Subcutaneous abdominal adipose tissue (tissue), 5 donors: ENCODE measurements around the gene MYH14.

Experiments
- H3K27ac ChIP-seq: one replicate; pipeline ENCODE4 v1.7.0; 2013; ENCODE audit warnings: low read depth, mild to moderate bottlenecking, inconsistent platforms, low read length, moderate library complexity
- H3K27me3 ChIP-seq, 5 donors: one replicate each; pipeline ENCODE4 v1.7.0; 2013; ENCODE audit warnings: low read length in 5 of 5, inconsistent platforms in 1 of 5; ENCODE audit not compliant: control insufficient read depth in 5 of 5, insufficient read depth in 4 of 5
- H3K36me3 ChIP-seq, 5 donors: one replicate each; pipeline ENCODE4 v1.7.0; 2013; ENCODE audit warnings: low read length in 5 of 5; ENCODE audit not compliant: control insufficient read depth in 5 of 5, insufficient read depth in 5 of 5
- H3K4me1 ChIP-seq, 5 donors: one replicate each; pipeline ENCODE4 v1.7.0; 2013; ENCODE audit warnings: low read length in 5 of 5, mild to moderate bottlenecking in 3 of 5, moderate library complexity in 1 of 5; ENCODE audit not compliant: control insufficient read depth in 5 of 5, insufficient read depth in 5 of 5
- H3K4me3 ChIP-seq, 5 donors: one replicate each; pipeline ENCODE4 v1.7.0; 2013; ENCODE audit warnings: low read length in 5 of 5, low read depth in 1 of 5
- H3K9ac ChIP-seq, 5 donors: one replicate each; pipeline ENCODE4 v1.7.0; 2013; ENCODE audit warnings: low read length in 5 of 5, mild to moderate bottlenecking in 4 of 5, moderate library complexity in 3 of 5
- H3K9me3 ChIP-seq, 5 donors: one replicate each; pipeline ENCODE4 v1.7.0; 2013; ENCODE audit warnings: low read length in 5 of 5; ENCODE audit not compliant: control insufficient read depth in 5 of 5
- donor health status: healthy.
- donor health status: healthy.
- donor health status: healthy.
- donor health status: healthy.
- donor health status: healthy.

Gene MYH14

GRCh38 chr19:50310759-50311465 lies 107.5 kb downstream of the MYH14 start:
- Histone ChIP-seq H3K27ac (no peak overlapping the region), H3K27me3 (peaks cover 26 to 58% (median 38%) of the 10 kb centered on the region in 5 donors), H3K36me3 (peaks cover 0 to 18% (median 12%) of the 10 kb centered on the region in 5 donors), H3K9ac (no peak overlapping the region), H3K4me3 (no peak overlapping the region), H3K4me1 (no peaks in the 10 kb centered on the region), H3K9me3 (peaks cover 0 to 12% (median 8%) of the 10 kb centered on the region in 5 donors)

- H3K9me3 ChIP-seq: peaks cover 0 to 10% (median 8%) of the 10 kb centered on the region in 5 donors
- no peak overlapping the region for H3K4me3 ChIP-seq
- peaks cover 26 to 57% (median 38%) of the 10 kb centered on the region in 5 donors for H3K27me3 ChIP-seq
- no peak overlapping the region for H3K9ac ChIP-seq
- H3K4me1 ChIP-seq: no peaks in the 10 kb centered on the region
- peaks cover 0 to 14% (median 9%) of the 10 kb centered on the region in 5 donors for H3K36me3 ChIP-seq
- no peak overlapping the region for H3K27ac ChIP-seq
Observed at GRCh38 chr19:50311723-50312635, 108.6 kb downstream of the MYH14 start.

- Histone ChIP-seq H3K9ac (no peak overlapping the region), H3K4me1 (no peaks in the 10 kb centered on the region), H3K27ac (no peak overlapping the region), H3K4me3 (no peak overlapping the region), H3K9me3 (peaks cover 0 to under 1% (median 0%) of the 10 kb centered on the region in 5 donors), H3K36me3 (peaks cover 0 to 11% (median 5%) of the 10 kb centered on the region in 5 donors), H3K27me3 (peaks cover 26 to 56% (median 38%) of the 10 kb centered on the region in 5 donors)
Observed at GRCh38 chr19:50312967-50313811, 109.8 kb downstream of the MYH14 start.

- Histone ChIP-seq H3K9me3 (no peaks in the 10 kb centered on the region), H3K4me3 (no peak overlapping the region), H3K27ac (no peak overlapping the region), H3K27me3 (peaks cover 26 to 56% (median 37%) of the 10 kb centered on the region in 5 donors), H3K36me3 (peaks cover 0 to 9% (median 3%) of the 10 kb centered on the region in 5 donors), H3K9ac (no peak overlapping the region), H3K4me1 (no peaks in the 10 kb centered on the region)
Observed at GRCh38 chr19:50313812-50314536, 110.6 kb downstream of the MYH14 start.

GRCh38 chr19:50314724-50315708 lies 111.6 kb downstream of the MYH14 start:
- H3K27me3 ChIP-seq: peaks cover 23 to 49% (median 32%) of the 10 kb centered on the region in 5 donors

GRCh38 chr19:50315773-50316448 lies 112.5 kb downstream of the MYH14 start:
- Histone ChIP-seq H3K9me3 (no peaks in the 10 kb centered on the region), H3K36me3 (peaks cover 0 to 2% (median 0%) of the 10 kb centered on the region in 5 donors), H3K27me3 (peaks cover 16 to 40% (median 25%) of the 10 kb centered on the region in 5 donors), H3K27ac (no peak overlapping the region), H3K9ac (no peak overlapping the region), H3K4me1 (no peaks in the 10 kb centered on the region), H3K4me3 (no peak overlapping the region)

More at GRCh38 chr19:50314724-50315708, 111.6 kb downstream of the MYH14 start:
- no peaks in the 10 kb centered on the region for H3K9me3 ChIP-seq
- no peak overlapping the region for H3K9ac ChIP-seq
- H3K27ac ChIP-seq: no peak overlapping the region
- H3K4me3 ChIP-seq: no peak overlapping the region
- H3K36me3 ChIP-seq: peaks cover 0 to 7% (median 0%) of the 10 kb centered on the region in 5 donors
- H3K4me1 ChIP-seq: no peaks in the 10 kb centered on the region

- peaks cover 10 to 32% (median 17%) of the 10 kb centered on the region in 5 donors for H3K27me3 ChIP-seq
Observed at GRCh38 chr19:50317115-50317514, 113.7 kb downstream of the MYH14 start.

GRCh38 chr19:50318438-50318837 lies 115.0 kb downstream of the MYH14 start:
- Histone ChIP-seq H3K4me1 (no peaks in the 10 kb centered on the region), H3K9ac (no peak overlapping the region), H3K27me3 (peaks cover 2 to 20% (median 10%) of the 10 kb centered on the region in 5 donors), H3K27ac (no peak overlapping the region), H3K9me3 (no peaks in the 10 kb centered on the region), H3K36me3 (no peaks in the 10 kb centered on the region), H3K4me3 (no peak overlapping the region)

More at GRCh38 chr19:50317115-50317514, 113.7 kb downstream of the MYH14 start:
- Histone ChIP-seq H3K9me3 (no peaks in the 10 kb centered on the region), H3K9ac (no peak overlapping the region), H3K4me1 (no peaks in the 10 kb centered on the region), H3K36me3 (no peaks in the 10 kb centered on the region), H3K4me3 (no peak overlapping the region), H3K27ac (no peak overlapping the region)
